Measurements from ENCODE around the gene RASGRF2. TPM values are rescaled to one million over a fixed set of nuclear protein-coding genes. Genes with fewer than 3 reads are reported as not detected.

RASGRF2 gene
- total RNA-seq, 1 donor from 2014 or later = 2.6 TPM

DNA sequence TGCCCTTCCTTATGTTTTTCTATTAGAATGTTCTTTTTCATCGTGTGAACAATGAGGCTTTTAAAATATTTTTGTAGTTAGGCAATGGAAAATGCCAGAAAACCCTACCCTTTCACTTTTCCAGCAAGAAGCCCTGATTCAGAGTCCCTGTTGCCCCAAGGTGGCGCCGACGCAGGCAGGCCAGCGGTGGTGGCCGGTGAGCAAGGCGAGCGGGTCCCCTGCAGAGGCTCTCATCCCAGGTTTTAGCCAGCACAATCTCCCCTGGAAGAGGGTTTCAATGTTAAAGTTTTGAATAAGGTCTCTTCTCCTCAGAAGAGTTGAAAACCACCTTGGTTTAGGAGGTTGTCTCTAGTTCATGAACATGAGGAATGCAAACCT lies 232.2 kb downstream of the RASGRF2 start:
- H3K4me3 ChIP-seq (ENCODE audit: low read depth, low read length) = no peak overlapping the region
- no peak for DNase-seq (ENCODE audit: low read depth)
- TF ChIP-seq, protein P1, sequence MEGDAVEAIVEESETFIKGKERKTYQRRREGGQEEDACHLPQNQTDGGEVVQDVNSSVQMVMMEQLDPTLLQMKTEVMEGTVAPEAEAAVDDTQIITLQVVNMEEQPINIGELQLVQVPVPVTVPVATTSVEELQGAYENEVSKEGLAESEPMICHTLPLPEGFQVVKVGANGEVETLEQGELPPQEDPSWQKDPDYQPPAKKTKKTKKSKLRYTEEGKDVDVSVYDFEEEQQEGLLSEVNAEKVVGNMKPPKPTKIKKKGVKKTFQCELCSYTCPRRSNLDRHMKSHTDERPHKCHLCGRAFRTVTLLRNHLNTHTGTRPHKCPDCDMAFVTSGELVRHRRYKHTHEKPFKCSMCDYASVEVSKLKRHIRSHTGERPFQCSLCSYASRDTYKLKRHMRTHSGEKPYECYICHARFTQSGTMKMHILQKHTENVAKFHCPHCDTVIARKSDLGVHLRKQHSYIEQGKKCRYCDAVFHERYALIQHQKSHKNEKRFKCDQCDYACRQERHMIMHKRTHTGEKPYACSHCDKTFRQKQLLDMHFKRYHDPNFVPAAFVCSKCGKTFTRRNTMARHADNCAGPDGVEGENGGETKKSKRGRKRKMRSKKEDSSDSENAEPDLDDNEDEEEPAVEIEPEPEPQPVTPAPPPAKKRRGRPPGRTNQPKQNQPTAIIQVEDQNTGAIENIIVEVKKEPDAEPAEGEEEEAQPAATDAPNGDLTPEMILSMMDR (conservative IDR thresholded peaks at IDR 0.05; ENCODE audit: low read depth, low read length) = no peak

DNA sequence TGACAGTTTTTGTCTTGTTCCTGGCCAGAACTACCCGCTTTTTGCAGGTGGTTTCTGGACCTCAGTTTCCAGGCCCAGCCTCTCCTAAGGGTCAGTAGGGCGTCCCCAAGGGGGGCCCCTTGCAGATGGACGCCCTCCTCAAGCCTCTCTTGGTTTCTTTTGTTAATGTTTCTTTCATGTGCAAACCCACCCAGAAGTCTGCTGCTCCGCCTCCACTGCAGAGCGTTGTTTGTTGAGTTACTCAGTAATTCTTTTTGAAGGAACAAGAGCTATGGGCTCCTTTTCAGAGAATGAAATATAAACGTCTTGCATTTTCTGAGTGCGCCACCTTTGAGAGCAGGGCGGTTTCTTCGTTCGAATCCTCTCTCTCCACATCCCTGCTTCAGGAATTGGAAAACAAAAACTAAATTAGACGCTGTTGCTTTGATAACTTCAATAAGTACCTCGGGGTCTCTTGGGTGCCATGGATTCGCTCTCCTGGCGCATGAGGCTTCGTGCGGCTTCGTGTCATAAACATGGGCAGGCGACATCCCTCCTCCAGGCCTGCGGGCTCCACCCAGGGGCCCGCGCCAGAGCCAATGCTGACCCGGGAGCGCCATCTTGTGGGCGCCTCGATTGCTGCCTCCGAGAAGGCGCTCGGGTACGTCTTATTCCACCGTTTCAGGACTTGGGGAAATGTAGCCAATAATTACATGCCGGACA lies 234.6 kb downstream of the RASGRF2 start:
- TF ChIP-seq, protein P1 (conservative IDR thresholded peaks at IDR 0.05; ENCODE audit: low read depth, low read length) = peak; percentile 97
- DNase-seq (ENCODE audit: low read depth) = no peak
- no peak overlapping the region for H3K4me3 ChIP-seq (ENCODE audit: low read depth, low read length)

DNA sequence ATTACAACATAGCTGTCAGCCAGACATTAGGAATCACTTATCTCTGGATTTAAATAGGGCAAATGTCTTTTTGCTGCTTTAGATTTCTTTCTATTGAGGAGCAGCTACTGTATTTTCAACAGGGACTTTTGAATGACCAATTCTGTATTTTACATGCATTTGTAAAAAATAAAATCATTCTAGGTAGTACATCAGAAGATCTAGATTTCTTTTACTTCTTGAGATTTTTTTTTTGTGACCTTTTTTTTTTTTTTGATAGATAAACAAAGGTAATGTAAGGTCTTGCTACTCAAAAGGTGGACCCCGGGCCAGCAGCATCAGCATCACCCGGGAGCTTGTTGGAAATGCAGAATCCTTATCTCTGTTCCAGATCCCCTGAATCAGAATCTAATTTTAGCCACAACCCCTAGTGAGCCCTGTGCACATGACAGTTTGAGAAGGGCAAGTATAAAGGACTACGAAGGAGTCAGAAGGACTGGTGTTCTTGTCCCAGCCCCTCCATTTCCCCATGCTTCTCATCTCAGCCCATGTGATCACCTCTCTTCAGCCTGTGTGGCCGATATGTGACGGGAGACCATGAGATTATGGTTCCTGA lies 235.3 kb downstream of the RASGRF2 start:
- TF ChIP-seq, protein P1 (conservative IDR thresholded peaks at IDR 0.05; ENCODE audit: low read depth, low read length) = no peak
- DNase-seq (ENCODE audit: low read depth) = no peak

DNA sequence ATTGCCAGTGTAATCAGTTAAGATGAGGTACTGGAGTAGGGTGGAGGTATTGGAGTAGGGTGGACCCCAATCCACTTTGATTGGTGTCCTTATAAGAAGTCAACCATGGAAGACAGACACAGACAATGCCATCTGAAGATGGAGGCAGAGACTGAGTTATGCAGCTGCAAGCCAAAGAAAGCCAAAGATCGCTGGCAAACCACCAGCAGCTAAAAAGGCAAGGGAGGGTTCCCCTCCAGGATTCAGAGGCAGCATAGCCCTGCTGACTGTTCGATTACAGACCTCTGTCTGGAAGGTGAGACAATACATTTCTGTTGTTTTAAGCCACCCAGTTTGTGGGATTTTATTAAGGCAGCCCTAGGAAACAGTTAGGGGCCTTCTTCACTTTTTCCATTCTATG lies 242.5 kb downstream of the RASGRF2 start:
- TF ChIP-seq, protein P1 (conservative IDR thresholded peaks at IDR 0.05; ENCODE audit: low read depth, low read length) = no peak
- H3K4me3 ChIP-seq (ENCODE audit: low read depth, low read length) = no peak overlapping the region
- no peak for DNase-seq (ENCODE audit: low read depth)

More for the DNA sequence above, 235.3 kb downstream of the RASGRF2 start:
- H3K4me3 ChIP-seq (ENCODE audit: low read depth, low read length) = no peak overlapping the region

DNA sequence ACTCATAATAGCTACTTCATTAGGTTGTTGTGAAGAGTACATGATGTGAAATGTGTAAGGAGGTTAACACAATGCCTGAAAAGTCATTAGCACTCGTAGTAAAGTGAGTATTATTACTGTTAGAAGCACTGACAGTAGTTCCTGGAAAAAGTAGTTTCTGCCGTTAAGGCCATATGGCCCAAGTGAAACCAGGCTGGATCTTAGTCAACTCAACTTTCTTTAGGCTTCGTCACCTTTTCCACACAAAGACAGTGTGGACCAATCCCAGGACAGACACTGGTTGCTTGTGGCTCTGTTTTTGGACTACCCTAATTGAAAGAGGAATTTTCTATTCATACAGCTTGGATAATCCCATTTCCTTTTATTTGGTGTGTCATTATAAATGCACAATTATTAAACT lies 243.6 kb downstream of the RASGRF2 start:
- TF ChIP-seq, protein P1 (conservative IDR thresholded peaks at IDR 0.05; ENCODE audit: low read depth, low read length) = no peak
- no peak overlapping the region for H3K4me3 ChIP-seq (ENCODE audit: low read depth, low read length)
- no peak for DNase-seq (ENCODE audit: low read depth)

DNA sequence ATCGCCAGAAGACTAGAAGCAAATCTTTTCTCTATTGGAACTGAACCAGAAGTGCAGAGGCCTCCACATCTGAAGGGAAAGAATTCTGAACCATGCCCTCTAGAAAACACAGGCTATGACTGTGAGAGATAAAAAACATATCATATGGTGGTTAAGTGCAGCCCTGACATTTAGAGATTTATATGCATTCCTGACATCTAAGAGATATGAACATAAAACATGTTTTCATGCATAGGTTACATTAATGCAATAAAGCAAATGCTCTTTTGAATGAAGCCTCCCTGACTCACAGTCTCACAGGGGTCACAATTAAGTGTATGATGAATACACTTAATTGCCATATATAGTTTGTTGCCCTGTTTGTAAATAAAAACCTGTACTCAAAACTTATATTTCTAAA lies 244.0 kb downstream of the RASGRF2 start:
- TF ChIP-seq, protein P1 (conservative IDR thresholded peaks at IDR 0.05; ENCODE audit: low read depth, low read length) = no peak
- no peak overlapping the region for H3K4me3 ChIP-seq (ENCODE audit: low read depth, low read length)
- DNase-seq (ENCODE audit: low read depth) = no peak

DNA sequence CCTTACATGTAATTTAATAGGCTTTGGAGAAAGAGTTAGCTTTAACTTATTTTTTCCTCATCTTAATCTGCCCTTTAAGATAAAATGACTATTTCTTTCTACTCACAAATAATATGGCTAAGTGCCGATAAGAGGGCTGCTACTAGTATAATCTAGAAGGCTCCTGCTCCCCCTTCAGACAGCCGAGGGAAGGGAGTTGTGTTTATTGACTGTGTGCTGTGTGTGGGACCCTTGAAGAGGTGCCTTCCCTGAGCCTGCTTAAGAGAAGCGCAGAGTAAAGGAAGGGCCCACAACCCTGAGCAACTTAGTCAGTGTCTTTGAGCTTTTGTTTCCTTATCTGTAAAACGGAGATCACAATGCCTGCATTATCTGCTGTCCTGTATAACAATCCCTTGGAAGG lies 244.9 kb downstream of the RASGRF2 start:
- no peak for DNase-seq (ENCODE audit: low read depth)
- TF ChIP-seq, protein P1 (conservative IDR thresholded peaks at IDR 0.05; ENCODE audit: low read depth, low read length) = no peak
- H3K4me3 ChIP-seq (ENCODE audit: low read depth, low read length) = no peak overlapping the region

Measured in epithelial cell of proximal tubule (primary cell).